Measurements from ENCODE around the gene UBE2L5. TPM values are rescaled to one million over a fixed set of nuclear protein-coding genes. Genes with fewer than 3 reads are reported as not detected.

The UBE2L5 gene
- total and polyA plus RNA-seq, 2 of the 8 experiments (the other 6 are each of a cell fraction or from before 2014, with no cell fraction given) = not detected

- Histone ChIP-seq H3K23me2 (ENCODE audit: low read depth, low read length) (no peaks in the 10 kb centered on the region), H3K18ac (ENCODE audit: extremely low read depth, low read length) (no peak overlapping the region), H3K23ac (ENCODE audit: insufficient read length) (no peak overlapping the region), H2BK12ac (ENCODE audit: low read depth, low read length) (peak overlapping the region; percentile 42; the same call in 1 of the 2 replicates), H3K4me1 (replicated peaks in 1 of 4; ENCODE audit: control insufficient read depth in 3 of 4, insufficient read depth in 4 of 4, low read length in 3 of 4) (peaks cover 0 to 11% (median 1%) of the 10 kb centered on the region in 4 experiments; a peak in 2 of 7 replicates), H3K27ac (ENCODE audit: low read depth, low read length) (peak overlapping the region; percentile 13; the same call in 1 of the 2 replicates), H2BK120ac (replicated peaks; ENCODE audit: low read depth, low read length) (no peak overlapping the region), H3K79me1 (ENCODE audit: low read depth, low read length) (no peaks in the 10 kb centered on the region), H4K91ac (replicated peaks; ENCODE audit: insufficient read length, low read length) (no peak overlapping the region), H3K4me3 (ENCODE audit: extremely low read depth in 1 of 4, insufficient read depth in 2 of 4, low read depth in 3 of 4, low read length in 4 of 4) (no peak overlapping the region), H3K27me3 (replicated peaks in 1 of 4; ENCODE audit: control insufficient read depth in 3 of 4, extremely low read depth in 1 of 4, insufficient read depth in 3 of 4, low read length in 3 of 4) (no peaks in the 10 kb centered on the region), H3K4me2 (ENCODE audit: insufficient read depth in 1 of 2, low read depth in 2 of 2, low read length in 2 of 2) (peak overlapping the region in 1 of 2 experiments; percentile 29; a peak in 1 of 4 replicates), H3K36me3 (ENCODE audit: control insufficient read depth in 2 of 4, insufficient read depth in 4 of 4, low read length in 3 of 4) (no peaks in the 10 kb centered on the region), H2BK20ac (ENCODE audit: low read length) (no peak overlapping the region), H4K8ac (ENCODE audit: extremely low read depth, insufficient read depth, low read length) (no peak overlapping the region), H3K4ac (replicated peaks; ENCODE audit: insufficient read length, low read depth, low read length) (no peak overlapping the region), H4K20me1 (replicated peaks in 1 of 2; ENCODE audit: control insufficient read depth in 1 of 2, insufficient read depth in 2 of 2, low read length in 2 of 2) (no peaks in the 10 kb centered on the region), H3K9ac (replicated peaks in 1 of 4; ENCODE audit: extremely low read depth in 1 of 4, low read depth in 3 of 4, low read length in 3 of 4) (no peak overlapping the region), H3K56ac (replicated peaks; ENCODE audit: insufficient read length, low read depth, low read length) (no peak overlapping the region), H2BK5ac (ENCODE audit: low read depth, low read length) (no peak overlapping the region), H2AFZ (ENCODE audit: low read length) (peak overlapping the region; percentile 82; the same call in 1 of the 2 replicates), H4K5ac (ENCODE audit: insufficient read length, low read depth, low read length) (no peak overlapping the region), H3K14ac (ENCODE audit: insufficient read length) (no peak overlapping the region), H2AK5ac (ENCODE audit: low read depth, low read length) (no peak overlapping the region), H3K9me3 (ENCODE audit: insufficient read depth in 2 of 2, low read depth in 1 of 2, low read length in 1 of 2) (no peaks in the 10 kb centered on the region), H2BK15ac (ENCODE audit: low read length) (no peak overlapping the region), H3K79me2 (ENCODE audit: control insufficient read depth in 1 of 2, insufficient read depth in 2 of 2, low read length in 2 of 2) (no peaks in the 10 kb centered on the region)
- ChIA-PET CTCF (ENCODE audit: partially characterized antibody) (interaction anchor here (0.7 to 1.3 kb wide), 3 partner anchors 71 to 567 kb away, joined by 3 to 4 read pairs (median 3); no protein-coding TSS in a partner anchor), POLR2A (ENCODE audit: partially characterized antibody) (interaction anchor here (6.4 kb wide), 1 partner anchor 12 kb away, joined by 53 read pairs; the partner anchor contains the start of gene HMGB1)
- FAIRE-seq (peak; percentile 13), DNase-seq (ENCODE audit: low read depth in 1 of 2, low spot score in 2 of 2) (peak in 1 of 2 experiments; percentile 53)
- 23% methylated on average over 4 of the region's 4 CpGs; no CpG with 5 or more reads in 1 of the 2 experiments for WGBS, 2 experiments (ENCODE audit: extremely low coverage in 1 of 2, insufficient coverage in 1 of 2, insufficient read length in 1 of 2, insufficient replicate concordance in 2 of 2, low coverage in 1 of 2, low lambda C conversion rate in 2 of 2, missing lambda C conversion rate in 1 of 2)
- TF ChIP-seq KDM5A (IDR thresholded peaks at IDR 0.05; ENCODE audit: low read length) (no peak), HDAC2 (IDR thresholded peaks at IDR 0.05; ENCODE audit: borderline replicate concordance in 1 of 2, low read depth in 2 of 2, low read length in 2 of 2) (no peak), GABPA (IDR thresholded peaks at IDR 0.05; ENCODE audit: borderline replicate concordance, insufficient read depth, low read length) (no peak), RBBP5 (IDR thresholded peaks at IDR 0.05; ENCODE audit: borderline replicate concordance, low read depth, low read length) (peak; percentile 60; the same call in 1 of the 2 replicates), TAF7 (optimal IDR thresholded peaks at IDR 0.05; ENCODE audit: borderline replicate concordance, low read depth, low read length) (peak; percentile 53), BRCA1 (IDR thresholded peaks at IDR 0.05; ENCODE audit: low read depth, low read length) (no peak), E2F6 (IDR thresholded peaks at IDR 0.05) (no peak), RAD21 (IDR thresholded peaks at IDR 0.05 in 1 of 2, conservative IDR thresholded peaks at IDR 0.05 in 1 of 2; ENCODE audit: low read depth in 2 of 2, low read length in 2 of 2) (no peak; a peak in 1 of 4 replicates), SIN3A (conservative IDR thresholded peaks at IDR 0.05 in 1 of 2, IDR thresholded peaks at IDR 0.05 in 1 of 2; ENCODE audit: low read depth in 1 of 2, low read length in 2 of 2) (0 out of 4 replicates have a peak, but pooled peaks of 1 of the 2 experiments have one; percentile 20)
These were observed 55.3 kb downstream of the UBE2L5 start for GRCh38 chr13:30477346-30478195.

Measured in H1 (cell line).